Lower lobe of right lung (tissue), 2 donors: ENCODE results near the gene KIF3B. TPM values are rescaled to one million over a fixed set of nuclear protein-coding genes. Genes with fewer than 3 reads are reported as not detected.

Experiments
- ATAC-seq, 2 donors: fragments of 200-7000 bp; cut with Tn5 transposase; one replicate each; pipeline ENCODE4 v1.9.1; 2020 to 2022; ENCODE audit warnings: mild to moderate bottlenecking in 2 of 2, moderate library complexity in 2 of 2
- DNase-seq: peaks from one replicate; pipeline ENCODE4 v3.0.0-alpha.2; 2020
- H3K27ac ChIP-seq: fragments of 200-600 bp; one replicate; pipeline ENCODE4 v1.8.0; 2022
- H3K27me3 ChIP-seq: fragments of 200-600 bp; one replicate; pipeline ENCODE4 v1.8.0; 2022; ENCODE audit warnings: low read depth
- H3K36me3 ChIP-seq: fragments of 200-600 bp; one replicate; pipeline ENCODE4 v1.8.0; 2022; ENCODE audit warnings: mild to moderate bottlenecking
- H3K4me1 ChIP-seq: fragments of 200-600 bp; one replicate; pipeline ENCODE4 v1.8.0; 2022
- H3K4me3 ChIP-seq: fragments of 200-600 bp; one replicate; pipeline ENCODE4 v1.8.0; 2022; ENCODE audit warnings: mild to moderate bottlenecking
- H3K9me3 ChIP-seq: fragments of 200-600 bp; one replicate; pipeline ENCODE4 v1.8.0; 2022
- intact Hi-C: fragments of 100-400 bp; cut with DNase I; formaldehyde crosslinking; loops from one replicate; pipeline ENCODE4 v1.11.0; 2022
- long read RNA-seq: library from polyadenylated mRNA; unstranded; transcript quantifications from one replicate; pipeline ENCODE4 v2.0.0, GENCODE V29; 2021
- total RNA-seq: library from RNA; stranded (reverse); fragmentation: NEBNext Ultra II Directional; extraction: Animal tissue kit (Norgen Biotek cat#: 25700); gene quantifications from one replicate; pipeline ENCODE4 v1.2.1, GENCODE V29; 2021
- TF ChIP-seq, protein P1 (sequence below): fragments of 200-600 bp; IDR thresholded peaks from one replicate; pipeline ENCODE4 v1.8.0; 2022; ENCODE audit warnings: antibody characterized with exemption, mild to moderate bottlenecking
- donor health status: DM: no; HTN: yes; CAD: no; lungs with severe emphysema.

The KIF3B gene
- total RNA-seq, result 28.0 TPM
- long read RNA-seq, full-length matches to known transcripts, result 7 of 27 reads
- long read RNA-seq, partial matches to known transcripts, result 19 of 27 reads
- long read RNA-seq, other reads (novel, unspliced or antisense), result 1 of 27 reads

DNA sequence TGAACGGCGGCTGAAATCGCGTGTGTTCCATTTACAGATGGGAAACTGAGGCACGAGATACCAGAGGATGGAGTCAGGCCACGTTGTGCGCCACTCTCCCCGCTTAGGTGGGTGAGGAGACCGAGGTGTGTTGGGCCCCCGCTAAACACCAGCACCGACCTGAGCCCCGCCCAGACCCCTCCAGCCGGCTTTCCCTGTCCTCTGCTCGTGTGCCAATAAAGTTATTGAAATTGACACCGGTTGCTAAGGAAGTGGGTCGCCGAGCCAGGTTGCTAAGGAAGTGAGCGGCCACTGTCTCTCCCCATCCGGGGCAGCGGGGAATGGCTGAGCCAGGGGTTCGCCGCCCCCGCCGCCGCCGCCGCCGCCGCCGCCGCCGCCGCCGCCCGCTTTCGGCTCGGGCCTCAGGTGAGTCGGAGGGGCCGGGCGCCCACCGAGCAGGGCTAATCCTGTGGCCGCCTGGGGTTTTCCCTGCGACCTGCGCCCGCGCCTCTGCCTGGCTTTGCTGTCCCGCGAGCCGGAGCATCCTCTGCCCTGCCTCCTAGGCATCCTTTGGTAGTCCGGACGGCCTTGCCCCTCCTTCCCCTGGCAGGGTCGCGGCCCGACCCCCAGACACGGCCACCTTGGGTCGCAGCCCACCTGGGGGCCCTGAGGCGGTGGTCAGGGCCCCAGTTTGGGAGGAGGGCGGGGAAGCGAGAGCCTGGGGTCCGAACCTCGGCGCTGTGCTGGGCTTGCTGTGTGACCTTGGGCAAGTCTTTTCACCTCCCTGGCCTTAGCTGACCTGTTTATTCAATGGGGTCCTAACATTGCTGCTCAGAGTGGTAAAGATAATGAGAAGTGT, at the start of gene KIF3B:
TSS of gene KIF3B (plus strand) at position 291 of the 838 bp plus-strand sequence. CDS start 32,127 bp downstream, outside the sequence.
- intact Hi-C loops, result no loop called here

DNA sequence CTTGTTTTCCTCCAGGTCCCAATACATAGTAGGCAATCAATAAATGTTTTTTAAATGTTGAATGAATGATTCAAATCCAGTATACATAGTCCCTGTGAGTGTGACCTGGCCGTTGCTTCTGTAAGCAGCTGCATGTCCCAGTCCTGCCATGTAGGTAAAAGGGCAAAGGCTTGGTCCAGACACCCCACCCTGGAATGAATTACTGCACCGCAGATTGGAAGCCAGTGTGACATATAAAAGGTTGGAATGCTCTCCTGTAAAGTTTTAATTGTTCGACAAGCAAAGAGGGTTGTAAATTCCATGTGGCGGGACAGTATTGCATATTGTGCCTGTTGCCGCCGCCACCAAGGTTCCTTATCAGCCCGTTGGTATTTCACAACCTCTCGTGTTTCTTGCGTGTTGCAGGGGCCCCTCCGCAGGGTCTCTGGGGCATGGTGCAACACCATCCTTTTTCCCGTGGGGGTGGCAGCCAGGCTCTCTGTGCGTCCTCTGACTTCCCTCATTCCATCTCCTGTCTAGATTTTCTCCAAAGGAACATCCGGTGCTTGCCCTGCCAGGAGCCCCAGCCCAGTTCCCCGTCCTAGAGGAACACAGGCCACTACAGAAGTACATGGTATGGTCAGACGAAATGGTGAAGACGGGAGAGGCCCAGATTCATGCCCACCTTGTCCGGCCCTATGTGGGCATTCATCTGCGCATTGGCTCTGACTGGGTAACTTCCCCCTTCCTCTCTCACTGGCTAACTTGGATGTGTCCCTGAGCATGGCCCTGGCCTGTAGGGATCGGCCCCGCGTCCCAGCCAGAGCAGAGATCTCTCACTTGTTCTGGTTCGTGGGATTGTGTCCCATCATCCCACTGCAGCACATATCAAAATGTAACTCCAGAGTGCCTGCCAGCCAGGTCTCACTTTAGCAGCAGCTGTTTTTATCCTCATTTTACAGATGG, 49.4 kb upstream of the KIF3B start:
- Histone ChIP-seq H3K9me3 (no peaks in the 10 kb centered on the region), H3K36me3 (peaks cover 70% of the 10 kb centered on the region), H3K4me1 (peaks cover 30% of the 10 kb centered on the region), H3K4me3 (no peak overlapping the region), H3K27me3 (no peaks in the 10 kb centered on the region), H3K27ac (peak overlapping the region; percentile 72)
- ATAC-seq, result peak; percentile 68 to 79
- TF ChIP-seq, protein P1, sequence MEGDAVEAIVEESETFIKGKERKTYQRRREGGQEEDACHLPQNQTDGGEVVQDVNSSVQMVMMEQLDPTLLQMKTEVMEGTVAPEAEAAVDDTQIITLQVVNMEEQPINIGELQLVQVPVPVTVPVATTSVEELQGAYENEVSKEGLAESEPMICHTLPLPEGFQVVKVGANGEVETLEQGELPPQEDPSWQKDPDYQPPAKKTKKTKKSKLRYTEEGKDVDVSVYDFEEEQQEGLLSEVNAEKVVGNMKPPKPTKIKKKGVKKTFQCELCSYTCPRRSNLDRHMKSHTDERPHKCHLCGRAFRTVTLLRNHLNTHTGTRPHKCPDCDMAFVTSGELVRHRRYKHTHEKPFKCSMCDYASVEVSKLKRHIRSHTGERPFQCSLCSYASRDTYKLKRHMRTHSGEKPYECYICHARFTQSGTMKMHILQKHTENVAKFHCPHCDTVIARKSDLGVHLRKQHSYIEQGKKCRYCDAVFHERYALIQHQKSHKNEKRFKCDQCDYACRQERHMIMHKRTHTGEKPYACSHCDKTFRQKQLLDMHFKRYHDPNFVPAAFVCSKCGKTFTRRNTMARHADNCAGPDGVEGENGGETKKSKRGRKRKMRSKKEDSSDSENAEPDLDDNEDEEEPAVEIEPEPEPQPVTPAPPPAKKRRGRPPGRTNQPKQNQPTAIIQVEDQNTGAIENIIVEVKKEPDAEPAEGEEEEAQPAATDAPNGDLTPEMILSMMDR, result no peak
- peak; percentile 69 for DNase-seq
- intact Hi-C loops, result no loop called here

More for the DNA sequence above, at the start of gene KIF3B:
- TF ChIP-seq, protein P1, result no peak
- ATAC-seq, result peak; percentile 93 to 97
- Histone ChIP-seq H3K27me3 (no peaks in the 10 kb centered on the region), H3K9me3 (no peaks in the 10 kb centered on the region), H3K4me1 (peaks cover 19% of the 10 kb centered on the region), H3K4me3 (peak within 1 kb of the TSS; percentile 98), H3K27ac (peak within 1 kb of the TSS; percentile 86), H3K36me3 (no peaks in the 10 kb centered on the region)
- peak; percentile 90 for DNase-seq

DNA sequence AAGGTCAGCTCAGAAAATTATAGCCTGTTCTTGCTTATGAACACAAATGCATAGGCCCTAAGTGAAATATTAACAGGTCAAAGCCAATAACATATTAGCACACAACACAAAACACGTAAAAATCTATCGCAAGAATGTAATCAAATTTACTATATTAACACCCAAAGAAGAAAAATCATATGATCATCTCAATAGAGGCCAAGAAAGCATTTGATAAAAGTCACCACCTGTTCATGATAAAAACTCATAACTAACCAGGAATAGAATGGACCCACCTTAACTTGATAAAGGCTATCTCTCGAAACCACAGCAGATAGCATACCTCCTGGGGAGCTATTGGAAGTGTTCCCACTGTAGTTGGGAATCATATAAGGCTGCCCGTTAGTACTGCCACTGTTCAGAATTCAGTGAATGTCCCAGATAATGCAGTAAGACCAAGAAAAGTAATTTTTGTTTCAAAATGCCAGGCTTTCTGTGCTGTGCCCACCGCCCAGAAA, 48.2 kb upstream of the KIF3B start:
- intact Hi-C loops, result no loop called here
- ATAC-seq (no peak), DNase-seq (no peak)
- TF ChIP-seq, protein P1, result no peak
- Histone ChIP-seq H3K4me3 (no peak overlapping the region), H3K36me3 (peaks cover 68% of the 10 kb centered on the region), H3K9me3 (no peaks in the 10 kb centered on the region), H3K4me1 (peaks cover 37% of the 10 kb centered on the region), H3K27me3 (no peaks in the 10 kb centered on the region), H3K27ac (no peak overlapping the region)

DNA sequence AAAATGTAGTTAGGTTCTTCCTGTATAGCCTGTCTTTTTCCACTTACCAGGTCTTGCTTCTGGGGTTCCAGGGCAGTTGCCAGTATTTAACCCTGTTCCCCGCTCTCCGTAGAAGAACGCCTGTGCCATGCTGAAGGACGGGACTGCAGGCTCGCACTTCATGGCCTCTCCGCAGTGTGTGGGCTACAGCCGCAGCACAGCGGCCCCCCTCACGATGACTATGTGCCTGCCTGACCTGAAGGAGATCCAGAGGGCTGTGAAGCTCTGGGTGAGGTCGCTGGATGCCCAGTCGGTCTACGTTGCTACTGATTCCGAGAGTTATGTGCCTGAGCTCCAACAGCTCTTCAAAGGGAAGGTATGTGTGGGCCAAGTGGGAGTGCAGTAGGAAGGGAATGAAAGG, 46.7 kb upstream of the KIF3B start:
- peaks cover 42% of the 10 kb centered on the region for H3K4me1 ChIP-seq
- H3K9me3 ChIP-seq, result no peaks in the 10 kb centered on the region
- peaks cover 79% of the 10 kb centered on the region for H3K36me3 ChIP-seq
- no peaks in the 10 kb centered on the region for H3K27me3 ChIP-seq
- intact Hi-C loops, result no loop called here
- H3K4me3 ChIP-seq, result no peak overlapping the region
- TF ChIP-seq, protein P1, result no peak
- DNase-seq (no peak), ATAC-seq (no peak)
- no peak overlapping the region for H3K27ac ChIP-seq

DNA sequence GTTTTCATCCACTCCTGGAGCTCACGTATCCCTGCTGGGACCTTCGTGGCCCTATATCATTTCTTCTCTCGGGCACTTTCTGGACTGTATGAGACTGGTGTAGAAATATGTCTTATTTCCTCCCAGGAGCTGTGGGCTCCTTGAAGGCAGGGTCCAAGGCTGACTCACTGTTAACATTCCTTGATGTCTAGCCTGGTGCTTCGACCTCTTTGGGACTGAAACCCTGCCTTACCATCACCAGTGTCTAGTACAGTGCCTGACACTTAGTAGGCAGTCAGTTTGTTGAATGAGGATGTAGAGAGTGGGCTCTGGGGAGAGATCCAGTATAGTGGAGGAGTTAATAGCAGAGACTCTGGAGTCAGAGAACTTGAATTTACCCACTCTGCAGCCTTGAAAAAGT, 46.2 kb upstream of the KIF3B start:
- intact Hi-C loops, result no loop called here
- H3K36me3 ChIP-seq, result peaks cover 85% of the 10 kb centered on the region
- H3K4me1 ChIP-seq, result peaks cover 42% of the 10 kb centered on the region

More for the DNA sequence above, 46.2 kb upstream of the KIF3B start:
- ATAC-seq, result no peak
- DNase-seq, result no peak
- H3K27ac ChIP-seq, result no peak overlapping the region
- H3K4me3 ChIP-seq, result no peak overlapping the region
- TF ChIP-seq, protein P1, result no peak
- no peaks in the 10 kb centered on the region for H3K9me3 ChIP-seq
- no peaks in the 10 kb centered on the region for H3K27me3 ChIP-seq
